Endothelial cell of umbilical vein (primary cell): ENCODE results near the gene COL16A1. TPM values are rescaled to one million over a fixed set of nuclear protein-coding genes. Genes with fewer than 3 reads are reported as not detected.

Experiments used
- BruUV-seq: library from RNA; stranded (reverse); fragments of 400-500 nt; replicated peaks from 2 replicates; lab custom pipeline; 2021; lab: Mats Ljungman, UMichigan
- CTCF ChIA-PET: fragments of 300-600, 350-600 bp; sonication (Branson Sonifier 250); formaldehyde crosslinking; loops from one replicate; lab custom pipeline; 2021; ENCODE audit warnings: antibody characterized with exemption, inconsistent platforms; lab: Charles Lee
- POLR2A ChIA-PET: fragments of 300-600, 350-600 bp; sonication (Branson Sonifier 250); formaldehyde crosslinking; loops from one replicate; lab custom pipeline; 2021; ENCODE audit warnings: antibody characterized with exemption, inconsistent platforms; lab: Charles Lee
- DNase-seq: peaks from one replicate; pipeline ENCODE4 v3.0.0-alpha.2; 2011; ENCODE audit warnings: low read depth, low spot score
- FAIRE-seq: peaks from 2 replicates; lab custom pipeline; 2011; peaks lifted over from hg19 to GRCh38; lab: Jason Lieb, UNC
- H2AFZ ChIP-seq: 2 replicates; pipeline ENCODE4 v1.6.0; 2012; ENCODE audit warnings: low read depth, low read length, control low read depth, inconsistent platforms
- H3K27ac ChIP-seq: 2 replicates; pipeline ENCODE4 v1.5.1; 2011; ENCODE audit warnings: low read depth, mild to moderate bottlenecking, control low read depth, low read length, moderate library complexity; ENCODE audit not compliant: insufficient read depth
- H3K27me3 ChIP-seq, 2 experiments: 2 replicates each; pipeline versions ENCODE4 v1.6.0 to v1.6.1; 2011; ENCODE audit warnings: low read length in 2 of 2, mixed read lengths in 1 of 2; ENCODE audit not compliant: control insufficient read depth in 2 of 2, insufficient read depth in 2 of 2
- H3K36me3 ChIP-seq, 2 experiments: 2 replicates in 1 of 2; 3 replicates in 1 of 2; pipeline ENCODE4 v1.5.1; 2011; ENCODE audit warnings: low read length in 2 of 2, mild to moderate bottlenecking in 1 of 2, moderate library complexity in 1 of 2; ENCODE audit not compliant: control insufficient read depth in 2 of 2, insufficient read depth in 2 of 2; ENCODE audit errors: extremely low read depth in 1 of 2
- H3K4me1 ChIP-seq: 3 replicates; pipeline ENCODE4 v1.5.1; 2011; ENCODE audit warnings: mild to moderate bottlenecking, low read length; ENCODE audit not compliant: control insufficient read depth, insufficient read depth; ENCODE audit errors: extremely low read depth
- H3K4me2 ChIP-seq: 2 replicates; pipeline ENCODE4 v1.6.1; 2011; ENCODE audit warnings: low read length, control low read depth, mixed read lengths; ENCODE audit not compliant: insufficient read depth
- H3K4me3 ChIP-seq, 3 experiments: fragments of 200-600 bp in 1 of 3; sonication (generic), shearing (Covaris generic) in 1 of 3; replicated peaks in 1 of 3; 2 replicates each; pipeline ENCODE4 v1.5.1; 2011 to 2016; ENCODE audit warnings: control low read depth in 3 of 3, low read length in 3 of 3, mild to moderate bottlenecking in 2 of 3, inconsistent platforms in 1 of 3, low read depth in 1 of 3, moderate library complexity in 1 of 3; ENCODE audit not compliant: insufficient read depth in 1 of 3
- H3K79me2 ChIP-seq: 2 replicates; pipeline ENCODE4 v1.6.0; 2012; ENCODE audit warnings: low read length, inconsistent platforms; ENCODE audit not compliant: control insufficient read depth, insufficient read depth
- H3K9ac ChIP-seq: replicated peaks from 2 replicates; pipeline ENCODE3; 2011; ENCODE audit warnings: low read length, control low read depth; ENCODE audit not compliant: insufficient read depth; ENCODE audit errors: extremely low read depth
- H3K9me1 ChIP-seq: replicated peaks from 3 replicates; pipeline ENCODE4 v1.6.0; 2011; ENCODE audit warnings: mild to moderate bottlenecking, low read length; ENCODE audit not compliant: control insufficient read depth, insufficient read depth; ENCODE audit errors: extremely low read depth
- H3K9me3 ChIP-seq: replicated peaks from 2 replicates; pipeline ENCODE4 v1.5.1; 2012; ENCODE audit warnings: low read length, inconsistent platforms; ENCODE audit not compliant: control insufficient read depth, insufficient read depth
- H4K20me1 ChIP-seq: replicated peaks from 2 replicates; pipeline ENCODE3; 2011; ENCODE audit warnings: mild to moderate bottlenecking, low read length; ENCODE audit not compliant: control insufficient read depth, insufficient read depth; ENCODE audit errors: extremely low read depth
- CTCF ChIP-seq, 2 donors: IDR thresholded peaks; 1 replicate in 1 of 2; 2 replicates in 1 of 2; pipeline ENCODE4 v1.5.1; 2011; ENCODE audit warnings: low read length in 2 of 2, mild to moderate bottlenecking in 2 of 2, moderate library complexity in 2 of 2, control low read depth in 1 of 2, inconsistent platforms in 1 of 2, low read depth in 1 of 2; ENCODE audit not compliant: insufficient read depth in 1 of 2; ENCODE audit errors: extremely low read depth in 1 of 2
- EZH2 ChIP-seq: IDR thresholded peaks from 2 replicates; pipeline ENCODE4 v1.6.1; 2012; ENCODE audit warnings: borderline replicate concordance, low read depth, mild to moderate bottlenecking, moderate library complexity, low read length, inconsistent platforms; ENCODE audit not compliant: severe bottlenecking
- FOS ChIP-seq: IDR thresholded peaks from 2 replicates; pipeline ENCODE4 v1.6.1; 2011; ENCODE audit warnings: mild to moderate bottlenecking, low read length, moderate library complexity, borderline replicate concordance; ENCODE audit not compliant: insufficient read depth
- GATA2 ChIP-seq: IDR thresholded peaks from 2 replicates; pipeline ENCODE4 v1.7.0; 2011; ENCODE audit warnings: low read depth, mild to moderate bottlenecking, moderate library complexity, mixed read lengths, low read length; ENCODE audit not compliant: insufficient read length, insufficient read depth
- JUN ChIP-seq: IDR thresholded peaks from 2 replicates; pipeline ENCODE4 v1.6.1; 2011; ENCODE audit warnings: borderline replicate concordance, low read depth; ENCODE audit not compliant: insufficient read length, insufficient read depth
- MYC ChIP-seq: IDR thresholded peaks from one replicate; pipeline ENCODE4 v1.6.1; 2011; ENCODE audit warnings: mild to moderate bottlenecking, low read depth, low read length
- POLR2A ChIP-seq: IDR thresholded peaks from 2 replicates; pipeline ENCODE4 v1.6.1; 2012; ENCODE audit warnings: low read depth, mild to moderate bottlenecking, control low read depth, low read length
- POLR2AphosphoS5 ChIP-seq: IDR thresholded peaks from 2 replicates; pipeline ENCODE4 v1.6.1; 2012; ENCODE audit warnings: low read depth, mild to moderate bottlenecking, control low read depth, low read length, moderate library complexity; ENCODE audit not compliant: insufficient read depth
- dilution Hi-C: fragments of 300-500 bp; cut with MboI; formaldehyde crosslinking; loops from one replicate; pipeline ENCODE4 v1.15.0; 2019; ENCODE audit warnings: low sequenced_read_pairs; ENCODE audit not compliant: extremely low pct_ligation_motif_present
- intact Hi-C: fragments of 100-400 bp; cut with micrococcal nuclease; formaldehyde crosslinking; loops from one replicate; pipeline ENCODE4 v1.10.0; 2022
- polyA plus RNA-seq, 4 experiments: library from polyadenylated mRNA; depleted of rRNA in 3 of 4; stranded (reverse) in 3 of 4; unstranded in 1 of 4; fragments of >200 nt; gene quantifications; 2 replicates each; pipeline versions ENCODE4 v1.2.1 to v1.2.3, GENCODE V29; 2011 to 2012; ENCODE audit warnings: missing spikeins in 1 of 4
- total RNA-seq: library from RNA; stranded (reverse); gene quantifications from 2 replicates; pipeline ENCODE4 v1.2.3, GENCODE V29; 2021
- TF ChIP-seq, protein P1 (sequence below): IDR thresholded peaks from 2 replicates; pipeline ENCODE4 v1.6.1; 2011; ENCODE audit not compliant: insufficient read depth, insufficient read length

The COL16A1 gene
- total and polyA plus RNA-seq, 2 donors (not counting 3 experiments of a cell fraction or from before 2014, with no cell fraction given), result 0.68 to 1.2 TPM

- TF ChIP-seq JUN, result no peak
- no peak for TF ChIP-seq MYC
- TF ChIP-seq GATA2, result no peak
- TF ChIP-seq POLR2A, result no peak
- TF ChIP-seq POLR2AphosphoS5, result no peak
- TF ChIP-seq CTCF (IDR thresholded peaks at IDR 0.05; ENCODE audit: extremely low read depth in 1 of 2, insufficient read depth in 1 of 2, low read depth in 1 of 2, low read length in 2 of 2), result no peak
- TF ChIP-seq FOS, result no peak
- TF ChIP-seq, protein P1, sequence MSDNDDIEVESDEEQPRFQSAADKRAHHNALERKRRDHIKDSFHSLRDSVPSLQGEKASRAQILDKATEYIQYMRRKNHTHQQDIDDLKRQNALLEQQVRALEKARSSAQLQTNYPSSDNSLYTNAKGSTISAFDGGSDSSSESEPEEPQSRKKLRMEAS, result no peak
- no peak for TF ChIP-seq EZH2
- ChIA-PET CTCF (interaction anchor here (1.4 to 3.1 kb wide), 14 partner anchors 10 to 323 kb away, joined by 4 to 177 read pairs (median 10); no protein-coding TSS in a partner anchor), POLR2A (no interaction called here)
- Histone ChIP-seq H3K4me1 (no peaks in the 10 kb centered on the region), H4K20me1 (no peaks in the 10 kb centered on the region), H3K4me3 (no peak overlapping the region), H3K27me3 (no peaks in the 10 kb centered on the region), H3K36me3 (no peaks in the 10 kb centered on the region), H3K79me2 (no peaks in the 10 kb centered on the region), H3K27ac (no peak overlapping the region), H3K9ac (no peak overlapping the region), H3K9me3 (no peaks in the 10 kb centered on the region), H3K9me1 (no peaks in the 10 kb centered on the region), H3K4me2 (no peak overlapping the region), H2AFZ (no peak overlapping the region)
- no peak for DNase-seq
- no peak for FAIRE-seq
- intact Hi-C loops, result loop anchor here (2.0 kb wide), 2 partner anchors 20 to 30 kb away; no protein-coding TSS in a partner anchor
- no TSS peak for BruUV-seq
- dilution Hi-C loops, result no loop called here
Observed at GRCh38 chr1:31744165-31744888, 40.5 kb upstream of the COL16A1 start.
